Measurements from ENCODE around the gene PKM.

The PKM gene

GRCh38 chr15:72236381-72237003, 5.5 kb upstream of the PKM start:
- H3K4me3 ChIP-seq (ENCODE audit: low read depth, low read length): no peak overlapping the region

GRCh38 chr15:72235298-72235697, 4.3 kb upstream of the PKM start:
- no peak overlapping the region for H3K4me3 ChIP-seq (ENCODE audit: low read depth, low read length)

GRCh38 chr15:72233769-72234168, 2.8 kb upstream of the PKM start:
- no peak overlapping the region for H3K4me3 ChIP-seq (ENCODE audit: low read depth, low read length)

- H3K4me3 ChIP-seq (ENCODE audit: low read depth, low read length): peak overlapping the region; percentile 62
These were observed 966 bp upstream of the PKM start for GRCh38 chr15:72231833-72232478.

- peak overlapping the region; percentile 98 for H3K4me3 ChIP-seq (ENCODE audit: low read depth, low read length)
These were observed 559 bp downstream of the PKM start for GRCh38 chr15:72230197-72231065.

GRCh38 chr15:72229947-72230196, 1.1 kb downstream of the PKM start:
- peak overlapping the region; percentile 98 for H3K4me3 ChIP-seq (ENCODE audit: low read depth, low read length)

- H3K4me3 ChIP-seq (ENCODE audit: low read depth, low read length): peak overlapping the region; percentile 98
These were observed 1.7 kb downstream of the PKM start for GRCh38 chr15:72229076-72229946.

- no peak overlapping the region for H3K4me3 ChIP-seq (ENCODE audit: low read depth, low read length)
These were observed 3.3 kb downstream of the PKM start for GRCh38 chr15:72227720-72228119.

- no peak overlapping the region for H3K4me3 ChIP-seq (ENCODE audit: low read depth, low read length)
These were observed 3.8 kb downstream of the PKM start for GRCh38 chr15:72227192-72227586.

GRCh38 chr15:72223278-72223677, 7.7 kb downstream of the PKM start:
- no peak overlapping the region for H3K4me3 ChIP-seq (ENCODE audit: low read depth, low read length)

- no peak overlapping the region for H3K4me3 ChIP-seq (ENCODE audit: low read depth, low read length)
These were observed 8.6 kb downstream of the PKM start for GRCh38 chr15:72222393-72222792.

GRCh38 chr15:72220687-72221086, 10.3 kb downstream of the PKM start:
- H3K4me3 ChIP-seq (ENCODE audit: low read depth, low read length): no peak overlapping the region

- no peak overlapping the region for H3K4me3 ChIP-seq (ENCODE audit: low read depth, low read length)
These were observed 13.8 kb downstream of the PKM start for GRCh38 chr15:72217216-72217615.

- H3K4me3 ChIP-seq (ENCODE audit: low read depth, low read length): no peak overlapping the region
These were observed 14.9 kb downstream of the PKM start for GRCh38 chr15:72216079-72216478.

GRCh38 chr15:72207558-72208085, 23.4 kb downstream of the PKM start:
- H3K4me3 ChIP-seq (ENCODE audit: low read depth, low read length): no peak overlapping the region

GRCh38 chr15:72206677-72207000, 24.4 kb downstream of the PKM start:
- no peak overlapping the region for H3K4me3 ChIP-seq (ENCODE audit: low read depth, low read length)

- no peak overlapping the region for H3K4me3 ChIP-seq (ENCODE audit: low read depth, low read length)
These were observed 24.9 kb downstream of the PKM start for GRCh38 chr15:72205896-72206676.

- no peak overlapping the region for H3K4me3 ChIP-seq (ENCODE audit: low read depth, low read length)
These were observed 25.7 kb downstream of the PKM start for GRCh38 chr15:72205273-72205672.

- H3K4me3 ChIP-seq (ENCODE audit: low read depth, low read length): no peak overlapping the region
These were observed 27.5 kb downstream of the PKM start for GRCh38 chr15:72203507-72203837.

GRCh38 chr15:72202801-72203506, 28.0 kb downstream of the PKM start:
- H3K4me3 ChIP-seq (ENCODE audit: low read depth, low read length): no peak overlapping the region

Measured in iPS-11a (cell line).